ENCODE data around the gene ZNF652. TPM values are rescaled to one million over a fixed set of nuclear protein-coding genes. Genes with fewer than 3 reads are reported as not detected.
A peak's percentile ranks its signal among the peaks of the same experiment; 100 is the strongest.
"Not testable (repeated sequence)": the region's sequence is repeated elsewhere in the genome, so short reads cannot be mapped to it uniquely, and the experiment has no call there.

Gene ZNF652
- total and polyA plus RNA-seq, 2 donors = 12.8 to 47.5 TPM

GRCh38 chr17:49393491-49394255 is 31.6 kb upstream of the ZNF652 start:
- H3K36me3 ChIP-seq (ENCODE audit: insufficient read depth) = no peaks in the 10 kb centered on the region
- H3K4me3 ChIP-seq (ENCODE audit: low read depth, low read length) = no peak overlapping the region
- no peak for DNase-seq (ENCODE audit: extremely low spot score)
- WGBS = 79% methylated on average over 8 of the region's 8 CpGs
- H3K27ac ChIP-seq (ENCODE audit: low read depth) = no peak overlapping the region
- no peaks in the 10 kb centered on the region for H3K4me1 ChIP-seq (ENCODE audit: insufficient read depth)

- H3K4me1 ChIP-seq (ENCODE audit: insufficient read depth) = no peaks in the 10 kb centered on the region
- peak overlapping the region; percentile 11 for H3K27ac ChIP-seq (ENCODE audit: low read depth)
- no peaks in the 10 kb centered on the region for H3K36me3 ChIP-seq (ENCODE audit: insufficient read depth)
- 54% methylated on average over 9 of the region's 9 CpGs for WGBS
- DNase-seq (ENCODE audit: extremely low spot score) = no peak
- H3K4me3 ChIP-seq (ENCODE audit: low read depth, low read length) = no peak overlapping the region
Measured at GRCh38 chr17:49390548-49391324, 28.7 kb upstream of the ZNF652 start.

- H3K4me3 ChIP-seq (ENCODE audit: low read depth, low read length); DNase-seq (ENCODE audit: extremely low spot score); H3K36me3 ChIP-seq (ENCODE audit: insufficient read depth); H3K4me1 ChIP-seq (ENCODE audit: insufficient read depth); H3K27ac ChIP-seq (ENCODE audit: low read depth): not testable (repeated sequence)
- WGBS = 77% methylated on average over 12 of the region's 12 CpGs
Measured at GRCh38 chr17:49389514-49390347, 27.7 kb upstream of the ZNF652 start.

DNA sequence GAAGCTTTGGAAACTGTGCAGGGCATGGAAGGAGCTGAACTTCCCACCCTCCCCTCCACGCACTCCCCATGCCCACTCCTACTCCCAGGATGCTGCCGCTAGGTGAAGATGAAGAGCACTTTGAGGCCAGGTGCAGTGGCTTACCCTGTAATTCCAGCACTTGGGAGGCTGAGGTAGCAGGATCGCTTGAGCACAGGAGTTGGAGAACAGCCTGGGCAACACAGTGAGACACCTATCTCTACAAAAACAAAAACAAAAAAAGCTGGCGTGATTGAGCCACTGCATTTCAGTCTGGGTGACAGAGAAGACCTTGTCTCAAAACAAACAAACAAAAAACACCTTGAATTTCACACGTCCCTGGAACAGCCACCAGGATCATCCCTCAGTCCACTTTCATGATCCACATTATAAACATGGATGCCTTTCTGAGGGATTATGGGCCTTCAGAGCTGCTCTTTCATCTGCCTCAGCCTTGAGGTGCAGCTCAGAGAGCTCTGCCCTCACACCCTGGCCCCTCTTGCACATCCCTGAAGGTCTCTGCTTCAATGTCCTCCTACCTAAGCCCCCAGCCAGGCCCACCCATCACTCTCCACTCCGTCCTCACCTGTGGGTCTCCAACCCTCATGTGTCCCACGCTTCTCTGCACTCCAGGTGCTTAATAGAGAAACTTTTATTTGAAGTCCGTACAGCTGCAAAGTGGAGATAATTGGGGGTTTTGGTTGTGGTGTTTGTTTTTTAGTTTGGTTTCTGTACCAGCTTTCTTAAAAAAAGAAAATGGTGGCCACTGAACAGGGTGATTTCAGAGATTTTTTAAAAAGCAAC is 26.9 kb upstream of the ZNF652 start:
- WGBS = 92% methylated on average over 8 of the region's 8 CpGs
- Histone ChIP-seq H3K4me3 (ENCODE audit: low read depth, low read length) (no peak overlapping the region), H3K36me3 (ENCODE audit: insufficient read depth) (no peaks in the 10 kb centered on the region), H3K27ac (ENCODE audit: low read depth) (no peak overlapping the region), H3K4me1 (ENCODE audit: insufficient read depth) (no peaks in the 10 kb centered on the region)
- no peak for DNase-seq (ENCODE audit: extremely low spot score)

DNA sequence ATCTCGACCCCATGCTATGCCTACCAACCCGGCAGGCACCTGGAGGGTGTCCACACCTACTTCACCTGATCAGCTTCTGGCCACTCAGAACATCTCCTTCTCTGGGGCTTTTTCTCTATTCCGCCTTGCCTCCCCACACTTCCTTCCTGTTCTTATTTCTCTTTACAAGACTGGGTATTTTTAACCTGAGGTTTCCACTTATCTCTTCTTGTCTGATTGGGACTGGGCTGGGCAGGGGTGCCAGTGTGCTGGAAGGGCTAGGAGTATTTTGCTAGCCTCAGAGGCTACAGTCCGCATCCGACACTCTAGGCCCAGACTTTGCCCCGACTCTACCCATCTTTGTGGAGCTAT is 26.2 kb upstream of the ZNF652 start:
- Histone ChIP-seq H3K36me3 (ENCODE audit: insufficient read depth) (no peaks in the 10 kb centered on the region), H3K27ac (ENCODE audit: low read depth) (no peak overlapping the region), H3K4me3 (ENCODE audit: low read depth, low read length) (no peak overlapping the region), H3K4me1 (ENCODE audit: insufficient read depth) (no peaks in the 10 kb centered on the region)
- 87% methylated on average over 6 of the region's 6 CpGs for WGBS
- no peak for DNase-seq (ENCODE audit: extremely low spot score)

DNA sequence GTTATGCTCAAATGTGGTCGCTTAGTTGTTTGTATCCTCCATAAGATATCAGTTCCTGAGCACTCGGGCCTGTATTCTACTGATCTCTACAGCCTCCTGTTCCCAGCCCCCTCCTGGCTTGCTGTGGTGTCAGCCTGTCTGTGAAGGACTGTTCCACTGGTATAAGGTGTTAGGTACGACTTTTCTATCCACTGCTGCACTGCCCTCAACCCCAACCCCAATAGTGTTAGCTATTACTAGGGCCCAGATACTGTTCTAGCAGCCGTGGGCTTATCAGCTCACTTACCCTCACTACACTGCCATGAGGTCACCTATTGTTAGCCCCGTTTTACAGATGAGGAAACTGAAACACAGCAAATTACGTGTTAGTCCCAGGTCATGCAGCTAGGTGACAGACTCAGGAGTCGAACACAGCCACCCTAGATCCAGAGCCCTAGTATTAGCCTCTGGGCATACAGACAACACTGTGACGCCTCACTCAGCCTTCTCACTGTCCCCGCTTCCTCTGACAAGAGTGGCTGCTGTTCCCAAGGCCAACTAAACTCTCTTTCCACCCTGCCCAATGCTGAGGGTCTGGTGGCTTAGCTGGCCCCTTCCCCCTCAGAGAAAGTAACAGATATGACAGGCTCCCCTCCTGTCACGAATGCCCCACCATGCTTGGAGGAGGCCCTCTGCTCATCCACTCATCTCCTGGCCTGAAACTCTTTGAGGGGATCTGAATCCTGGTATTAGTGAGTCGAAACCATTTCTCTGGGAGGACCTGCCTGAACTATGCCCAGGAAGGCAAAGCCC is 25.6 kb upstream of the ZNF652 start:
- Histone ChIP-seq H3K4me3 (ENCODE audit: low read depth, low read length) (no peak overlapping the region), H3K36me3 (ENCODE audit: insufficient read depth) (no peaks in the 10 kb centered on the region), H3K27ac (ENCODE audit: low read depth) (no peak overlapping the region), H3K4me1 (ENCODE audit: insufficient read depth) (no peaks in the 10 kb centered on the region)
- WGBS = 82% methylated on average over 11 of the region's 11 CpGs
- DNase-seq (ENCODE audit: extremely low spot score) = no peak

DNA sequence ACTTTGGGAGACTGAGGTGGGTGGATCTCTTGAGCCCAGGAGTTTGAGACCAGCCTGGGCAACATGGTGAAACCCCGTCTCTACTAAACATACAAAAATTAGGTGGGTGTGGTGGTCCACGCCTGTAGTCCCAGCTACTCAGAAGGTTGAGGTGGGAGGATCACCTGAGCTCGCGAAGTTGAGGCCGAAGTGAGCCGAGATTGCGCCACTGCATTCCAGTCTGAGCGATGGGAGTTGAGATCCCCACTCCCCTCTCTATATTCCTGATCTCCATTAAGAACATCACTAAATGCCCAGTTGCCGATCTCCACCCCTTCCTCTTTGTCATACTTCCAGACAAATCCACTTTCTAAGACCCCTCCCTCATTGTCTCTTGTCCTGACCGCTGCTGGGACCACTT is 24.3 kb upstream of the ZNF652 start:
- no peaks in the 10 kb centered on the region for H3K36me3 ChIP-seq (ENCODE audit: insufficient read depth)
- DNase-seq (ENCODE audit: extremely low spot score) = no peak
- no peaks in the 10 kb centered on the region for H3K4me1 ChIP-seq (ENCODE audit: insufficient read depth)
- H3K4me3 ChIP-seq (ENCODE audit: low read depth, low read length) = no peak overlapping the region
- no peak overlapping the region for H3K27ac ChIP-seq (ENCODE audit: low read depth)
- WGBS = 93% methylated on average over 10 of the region's 10 CpGs

- H3K4me1 ChIP-seq (ENCODE audit: insufficient read depth) = no peaks in the 10 kb centered on the region
- H3K4me3 ChIP-seq (ENCODE audit: low read depth, low read length) = no peak overlapping the region
- 75% methylated on average over 4 of the region's 4 CpGs for WGBS
- no peak for DNase-seq (ENCODE audit: extremely low spot score)
- H3K36me3 ChIP-seq (ENCODE audit: insufficient read depth) = no peaks in the 10 kb centered on the region
- no peak overlapping the region for H3K27ac ChIP-seq (ENCODE audit: low read depth)
Measured at GRCh38 chr17:49384951-49385350, 22.9 kb upstream of the ZNF652 start.

- DNase-seq (ENCODE audit: extremely low spot score) = no peak
- Histone ChIP-seq H3K36me3 (ENCODE audit: insufficient read depth) (no peaks in the 10 kb centered on the region), H3K27ac (ENCODE audit: low read depth) (no peak overlapping the region), H3K4me3 (ENCODE audit: low read depth, low read length) (no peak overlapping the region), H3K4me1 (ENCODE audit: insufficient read depth) (no peaks in the 10 kb centered on the region)
- 80% methylated on average over 10 of the region's 10 CpGs for WGBS
Measured at GRCh38 chr17:49383060-49383459, 21.0 kb upstream of the ZNF652 start.

GRCh38 chr17:49382556-49382955 is 20.5 kb upstream of the ZNF652 start:
- H3K4me1 ChIP-seq (ENCODE audit: insufficient read depth) = no peaks in the 10 kb centered on the region
- no peak overlapping the region for H3K27ac ChIP-seq (ENCODE audit: low read depth)
- H3K36me3 ChIP-seq (ENCODE audit: insufficient read depth) = no peaks in the 10 kb centered on the region
- 60% methylated on average over 7 of the region's 7 CpGs for WGBS
- no peak overlapping the region for H3K4me3 ChIP-seq (ENCODE audit: low read depth, low read length)
- DNase-seq (ENCODE audit: extremely low spot score) = no peak

- H3K36me3 ChIP-seq (ENCODE audit: insufficient read depth) = no peaks in the 10 kb centered on the region
Measured at GRCh38 chr17:49381793-49382192, 19.7 kb upstream of the ZNF652 start.

GRCh38 chr17:49381033-49381432 is 19.0 kb upstream of the ZNF652 start:
- H3K27ac ChIP-seq (ENCODE audit: low read depth) = no peak overlapping the region
- no peaks in the 10 kb centered on the region for H3K4me1 ChIP-seq (ENCODE audit: insufficient read depth)
- DNase-seq (ENCODE audit: extremely low spot score) = no peak
- H3K36me3 ChIP-seq (ENCODE audit: insufficient read depth) = no peaks in the 10 kb centered on the region
- H3K4me3 ChIP-seq (ENCODE audit: low read depth, low read length) = no peak overlapping the region
- 66% methylated on average over 1 of the region's 1 CpG for WGBS

More at GRCh38 chr17:49381793-49382192, 19.7 kb upstream of the ZNF652 start:
- Histone ChIP-seq H3K4me1 (ENCODE audit: insufficient read depth) (no peaks in the 10 kb centered on the region), H3K4me3 (ENCODE audit: low read depth, low read length) (no peak overlapping the region), H3K27ac (ENCODE audit: low read depth) (no peak overlapping the region)
- 50% methylated on average over 5 of the region's 5 CpGs for WGBS
- no peak for DNase-seq (ENCODE audit: extremely low spot score)

Data from urinary bladder (tissue), 4 donors.